Epithelial cell of proximal tubule (primary cell): ENCODE measurements around the gene P2RX3. TPM values are rescaled to one million over a fixed set of nuclear protein-coding genes. Genes with fewer than 3 reads are reported as not detected.

Experiments
- DNase-seq: peaks from one replicate; pipeline ENCODE4 v3.0.0-alpha.2; 2011; ENCODE audit warnings: low read depth
- H3K4me3 ChIP-seq: 2 replicates; pipeline ENCODE4 v1.5.1; 2011; ENCODE audit warnings: low read depth, mild to moderate bottlenecking, low read length
- total RNA-seq: library from RNA; depleted of rRNA; stranded (reverse); fragments of >200 nt; gene quantifications from 2 replicates; pipeline ENCODE4 v1.2.3, GENCODE V29; 2015
- TF ChIP-seq, protein P1 (sequence below): conservative IDR thresholded peaks from 2 replicates; pipeline ENCODE4 v1.5.1; 2012; ENCODE audit warnings: low read depth, mild to moderate bottlenecking, low read length

Gene P2RX3
- total RNA-seq, 1 donor from 2014 or later, result not detected

DNA sequence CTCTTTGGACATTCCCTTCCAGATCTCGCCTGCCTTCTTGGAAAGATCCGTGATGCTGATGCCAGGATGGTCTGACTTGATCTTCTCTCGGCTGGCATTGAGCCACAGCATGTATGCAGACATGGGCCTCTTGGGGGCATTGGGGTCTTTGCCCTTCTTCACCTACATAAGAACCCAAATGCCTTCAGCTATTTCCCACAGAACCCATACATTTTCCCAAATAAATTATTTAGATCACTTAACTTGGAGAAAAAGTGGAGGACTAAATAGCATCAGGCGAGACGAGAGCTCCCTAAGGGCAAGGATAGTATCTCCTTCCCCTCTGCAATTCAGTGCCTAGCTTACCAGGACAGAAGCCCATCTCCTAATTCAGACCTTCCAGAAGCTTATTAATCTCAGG lies 10.4 kb upstream of the P2RX3 start:
- H3K4me3 ChIP-seq, result no peak overlapping the region
- DNase-seq, result no peak
- TF ChIP-seq, protein P1, sequence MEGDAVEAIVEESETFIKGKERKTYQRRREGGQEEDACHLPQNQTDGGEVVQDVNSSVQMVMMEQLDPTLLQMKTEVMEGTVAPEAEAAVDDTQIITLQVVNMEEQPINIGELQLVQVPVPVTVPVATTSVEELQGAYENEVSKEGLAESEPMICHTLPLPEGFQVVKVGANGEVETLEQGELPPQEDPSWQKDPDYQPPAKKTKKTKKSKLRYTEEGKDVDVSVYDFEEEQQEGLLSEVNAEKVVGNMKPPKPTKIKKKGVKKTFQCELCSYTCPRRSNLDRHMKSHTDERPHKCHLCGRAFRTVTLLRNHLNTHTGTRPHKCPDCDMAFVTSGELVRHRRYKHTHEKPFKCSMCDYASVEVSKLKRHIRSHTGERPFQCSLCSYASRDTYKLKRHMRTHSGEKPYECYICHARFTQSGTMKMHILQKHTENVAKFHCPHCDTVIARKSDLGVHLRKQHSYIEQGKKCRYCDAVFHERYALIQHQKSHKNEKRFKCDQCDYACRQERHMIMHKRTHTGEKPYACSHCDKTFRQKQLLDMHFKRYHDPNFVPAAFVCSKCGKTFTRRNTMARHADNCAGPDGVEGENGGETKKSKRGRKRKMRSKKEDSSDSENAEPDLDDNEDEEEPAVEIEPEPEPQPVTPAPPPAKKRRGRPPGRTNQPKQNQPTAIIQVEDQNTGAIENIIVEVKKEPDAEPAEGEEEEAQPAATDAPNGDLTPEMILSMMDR, result no peak

- H3K4me3 ChIP-seq, result no peak overlapping the region
- TF ChIP-seq, protein P1, result no peak
- no peak for DNase-seq
Measured at GRCh38 chr11:57330029-57330428, 8.1 kb upstream of the P2RX3 start.

DNA sequence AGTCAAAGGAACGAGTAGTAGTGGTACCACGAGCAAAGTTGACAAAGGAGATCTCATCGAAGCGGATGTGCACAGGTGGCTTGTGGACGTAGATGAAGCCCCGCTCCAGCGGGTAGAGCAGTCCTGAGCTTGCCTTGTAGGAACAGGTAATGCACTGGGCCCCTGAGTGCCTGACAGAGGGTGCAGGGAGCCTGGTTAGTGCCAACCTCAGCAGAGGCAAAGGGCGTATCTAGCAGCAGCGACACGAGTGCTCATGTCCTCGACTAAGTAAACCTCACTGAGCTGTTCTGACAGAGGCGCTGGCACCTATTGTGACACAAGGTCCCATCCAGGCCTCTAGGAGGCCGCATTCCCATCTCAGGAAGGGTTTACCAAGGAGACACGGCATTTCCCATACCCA lies 6.4 kb upstream of the P2RX3 start:
- no peak overlapping the region for H3K4me3 ChIP-seq
- no peak for DNase-seq
- TF ChIP-seq, protein P1, result no peak

DNA sequence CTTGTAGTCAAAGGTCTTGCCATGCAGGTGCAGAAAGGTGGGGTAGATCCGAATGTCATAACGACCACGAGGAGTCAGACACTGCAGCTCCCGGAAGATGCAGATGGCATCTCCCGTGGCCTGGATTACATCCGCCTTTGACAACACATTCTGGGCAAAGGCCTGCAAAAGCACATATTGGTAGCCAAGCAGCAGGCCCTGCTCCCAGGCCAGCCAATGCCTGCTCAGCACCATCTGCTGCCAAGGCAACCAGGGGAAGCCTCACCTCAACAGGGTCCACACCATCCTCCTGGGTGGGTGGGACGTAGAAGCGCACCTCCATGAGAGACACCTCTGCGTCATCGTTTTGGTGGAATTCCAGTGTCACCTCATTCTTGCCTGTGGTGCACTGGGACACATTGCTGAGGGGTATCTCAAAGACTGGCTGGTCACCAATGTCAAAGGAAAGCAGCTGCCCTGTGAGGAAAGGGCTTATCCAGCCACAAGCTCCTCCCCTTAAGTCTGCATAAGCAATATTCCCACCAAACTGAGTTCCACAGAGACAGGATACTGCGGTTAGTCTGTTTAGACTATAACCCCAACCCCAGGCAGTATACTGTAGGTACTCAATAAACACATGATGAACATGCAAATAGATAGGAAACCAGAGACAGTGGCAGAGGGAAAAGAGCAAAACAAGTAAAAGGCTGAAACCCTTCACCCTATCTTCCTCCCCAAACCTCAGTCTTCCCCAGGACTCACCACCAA lies 5.3 kb upstream of the P2RX3 start:
- TF ChIP-seq, protein P1, result no peak
- H3K4me3 ChIP-seq, result no peak overlapping the region
- DNase-seq, result no peak

DNA sequence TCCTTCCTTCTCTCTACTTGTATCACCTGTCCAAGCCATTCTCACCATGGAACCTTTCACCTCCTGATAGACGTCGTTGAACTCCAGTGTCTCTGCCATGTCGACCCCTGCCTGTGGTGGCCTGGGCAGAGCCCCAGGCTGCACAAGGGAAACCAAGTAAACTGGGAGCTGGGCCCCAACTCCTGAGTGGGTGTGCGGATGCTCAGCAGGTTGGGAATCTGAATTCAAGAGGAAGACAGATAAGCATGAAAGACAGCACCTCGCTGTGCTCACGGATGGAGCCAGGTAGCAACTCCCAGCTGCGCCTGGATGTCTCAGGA lies 3.2 kb upstream of the P2RX3 start:
- DNase-seq, result no peak
- TF ChIP-seq, protein P1, result no peak
- peak overlapping the region; percentile 75 for H3K4me3 ChIP-seq

DNA sequence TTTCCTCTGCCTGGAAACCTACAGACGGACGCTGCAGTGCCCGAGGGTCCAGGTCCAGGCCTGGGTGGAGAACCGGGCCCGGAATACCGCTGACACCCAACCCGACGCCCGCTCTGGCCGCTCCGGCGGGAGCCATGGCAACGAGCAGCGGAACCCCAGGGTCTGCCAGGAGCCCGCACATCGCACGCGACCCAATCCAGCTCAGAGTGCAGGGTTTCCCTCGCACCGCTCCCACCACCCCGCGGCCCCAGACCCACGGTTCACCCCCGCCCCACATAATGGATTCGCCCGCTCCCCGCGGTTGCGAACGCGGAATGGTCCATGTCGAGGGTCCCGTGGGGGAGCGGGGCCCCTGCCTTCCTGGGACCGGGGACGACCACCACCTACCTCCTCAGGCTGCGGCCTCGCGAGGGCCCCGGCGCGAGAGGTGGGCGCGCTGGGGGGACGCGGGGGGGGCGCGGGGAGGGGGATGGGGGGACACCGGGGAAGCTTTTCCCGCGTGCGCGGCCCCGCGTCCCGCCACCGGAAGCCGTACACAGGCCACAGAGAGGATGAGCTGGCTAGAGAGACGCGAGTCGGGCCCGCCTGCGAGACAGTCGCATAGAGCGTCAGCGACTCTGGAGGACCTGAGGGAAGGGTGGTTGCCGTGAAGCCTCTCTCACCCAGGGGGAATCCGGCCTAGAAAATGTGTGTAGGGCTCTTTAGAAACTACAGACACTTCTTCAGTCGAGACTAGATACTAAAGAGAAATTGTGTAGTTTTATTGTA lies 2.6 kb upstream of the P2RX3 start, which contains the start of gene SSRP1:
Gene SSRP1 (minus strand): TSS at position 550 of the 768 bp plus-strand sequence. CDS start 771 bp downstream, outside the sequence.
- TF ChIP-seq, protein P1, result no peak
- peak within 1 kb of the TSS; percentile 75 for H3K4me3 ChIP-seq
- no peak for DNase-seq
